HepG2 (cell line): ENCODE results near the gene SIRT5. TPM values are rescaled to one million over a fixed set of nuclear protein-coding genes. Genes with fewer than 3 reads are reported as not detected.

Experiments
- AKNA ChIP-seq: sonication (generic); formaldehyde crosslinking; IDR thresholded peaks from 2 replicates; pipeline ENCODE4 v1.4.0; 2020; ENCODE audit warnings: missing genetic modification reagents, borderline replicate concordance
- DNMT3B ChIP-seq: conservative IDR thresholded peaks from 2 replicates; pipeline ENCODE4 v1.6.1; 2016; ENCODE audit warnings: missing biosample characterization, control low read depth
- HNF1A ChIP-seq, 2 experiments: sonication (generic) in 1 of 2; formaldehyde crosslinking in 1 of 2; IDR thresholded peaks; 2 replicates each; pipeline versions ENCODE4 v1.4.0 to v1.6.1; 2016 to 2020; ENCODE audit warnings: borderline replicate concordance in 1 of 2, low read depth in 1 of 2, mild to moderate bottlenecking in 1 of 2, missing genetic modification reagents in 1 of 2
- KMT2B ChIP-seq: IDR thresholded peaks from 2 replicates; pipeline ENCODE4 v1.6.1; 2016; ENCODE audit warnings: missing genetic modification reagents, missing compliant biosample characterization
- NBN ChIP-seq: fragments of 450-650 bp; conservative IDR thresholded peaks from 2 replicates; pipeline ENCODE4 v1.6.1; 2017
- NR2F6 ChIP-seq, 2 experiments: IDR thresholded peaks; 2 replicates each; pipeline ENCODE4 v1.6.1; 2016; ENCODE audit warnings: antibody characterized with exemption in 1 of 2, mild to moderate bottlenecking in 1 of 2
- SMYD3 ChIP-seq: sonication (generic); formaldehyde crosslinking; IDR thresholded peaks from 2 replicates; pipeline ENCODE4 v1.8.1; 2023; ENCODE audit warnings: mild to moderate bottlenecking, missing genetic modification reagents
- SNAI1 ChIP-seq: sonication (generic); formaldehyde crosslinking; IDR thresholded peaks from 2 replicates; pipeline ENCODE4 v1.5.0; 2020; ENCODE audit warnings: mild to moderate bottlenecking, missing genetic modification reagents, borderline replicate concordance
- SOX5 ChIP-seq: IDR thresholded peaks from 2 replicates; pipeline ENCODE4 v1.6.1; 2016; ENCODE audit warnings: borderline replicate concordance
- SSRP1 ChIP-seq: IDR thresholded peaks from 2 replicates; pipeline ENCODE4 v1.6.1; 2016; ENCODE audit warnings: control low read depth
- TARDBP ChIP-seq: sonication (generic); formaldehyde crosslinking; IDR thresholded peaks from 2 replicates; pipeline ENCODE4 v1.8.0; 2022; ENCODE audit warnings: mild to moderate bottlenecking, missing genetic modification reagents
- ZNF441 ChIP-seq: sonication (generic); formaldehyde crosslinking; IDR thresholded peaks from 2 replicates; pipeline ENCODE4 v1.7.0; 2021; ENCODE audit warnings: missing genetic modification reagents, borderline replicate concordance
- ZNF451 ChIP-seq: sonication (generic); formaldehyde crosslinking; IDR thresholded peaks from 2 replicates; pipeline ENCODE4 v1.5.0; 2020; ENCODE audit warnings: mild to moderate bottlenecking, missing genetic modification reagents
- ZNF687 ChIP-seq: sonication (generic); formaldehyde crosslinking; IDR thresholded peaks from 2 replicates; pipeline ENCODE4 v1.5.1; 2020; ENCODE audit warnings: mild to moderate bottlenecking, missing genetic modification reagents, moderate library complexity
- ZNF704 ChIP-seq: sonication (generic); formaldehyde crosslinking; IDR thresholded peaks from 2 replicates; pipeline ENCODE4 v1.8.1; 2023; ENCODE audit warnings: mild to moderate bottlenecking, inconsistent platforms, moderate library complexity, missing genetic modification reagents, borderline replicate concordance
- polyA plus RNA-seq, 8 experiments: library from polyadenylated mRNA; depleted of rRNA in 3 of 8; stranded (reverse) in 7 of 8; unstranded in 1 of 8; fragments of >200 nt; fragmentation: Illumina TruSeq in 4 of 8; extraction: Trizol in 4 of 8; gene quantifications; 2 replicates each; pipeline versions ENCODE4 v1.2.1 to v1.2.3, GENCODE V29; 2011 to 2016; ENCODE audit warnings: low read depth in 4 of 8, missing spikeins in 1 of 8, mixed read lengths in 1 of 8; ENCODE audit not compliant: insufficient read depth in 1 of 8
- total RNA-seq, 5 experiments: library from RNA; depleted of rRNA; stranded (reverse); fragments of >200 nt; fragmentation: Illumina TruSeq; extraction: Trizol; gene quantifications; 2 replicates each; pipeline ENCODE4 v1.2.3, GENCODE V29; 2016; ENCODE audit warnings: low read depth in 1 of 5

SIRT5 gene
- total and polyA plus RNA-seq, 2 of the 13 experiments (the other 11 are each of a cell fraction or from before 2014, with no cell fraction given), result 14.1 to 16.6 TPM

GRCh38 chr6:13590574-13591153, 16.3 kb downstream of the SIRT5 start (continued):
- TF ChIP-seq ZNF687 (no peak), AKNA (CRISPR knock-in tag) (no peak), SSRP1 (no peak), ZNF451 (CRISPR knock-in tag) (no peak), ZNF704 (CRISPR knock-in tag) (no peak), KMT2B (no peak), SNAI1 (CRISPR knock-in tag) (no peak), TARDBP (CRISPR knock-in tag) (0 out of 2 replicates have a peak, but pooled peaks have one; percentile 21), NBN (0 out of 2 replicates have a peak, but pooled peaks have one; percentile 8), HNF1A (IDR thresholded peaks at IDR 0.05; ENCODE audit: low read depth) (no peak), HNF1A (CRISPR knock-in tag; IDR thresholded peaks at IDR 0.05; ENCODE audit: borderline replicate concordance) (no peak), DNMT3B (no peak), ZNF441 (no peak), NR2F6 (IDR thresholded peaks at IDR 0.05) (no peak), NR2F6 (CRISPR knock-in tag; IDR thresholded peaks at IDR 0.05) (no peak), SMYD3 (no peak), SOX5 (CRISPR knock-in tag) (no peak)
